T-helper 22 cell (primary cell): Measurements from ENCODE around the gene TENM4.

Experiments used
- DNase-seq: peaks from one replicate; pipeline ENCODE4 v3.0.0-alpha.2; 2020; ENCODE audit warnings: low read depth

TENM4 gene

DNA sequence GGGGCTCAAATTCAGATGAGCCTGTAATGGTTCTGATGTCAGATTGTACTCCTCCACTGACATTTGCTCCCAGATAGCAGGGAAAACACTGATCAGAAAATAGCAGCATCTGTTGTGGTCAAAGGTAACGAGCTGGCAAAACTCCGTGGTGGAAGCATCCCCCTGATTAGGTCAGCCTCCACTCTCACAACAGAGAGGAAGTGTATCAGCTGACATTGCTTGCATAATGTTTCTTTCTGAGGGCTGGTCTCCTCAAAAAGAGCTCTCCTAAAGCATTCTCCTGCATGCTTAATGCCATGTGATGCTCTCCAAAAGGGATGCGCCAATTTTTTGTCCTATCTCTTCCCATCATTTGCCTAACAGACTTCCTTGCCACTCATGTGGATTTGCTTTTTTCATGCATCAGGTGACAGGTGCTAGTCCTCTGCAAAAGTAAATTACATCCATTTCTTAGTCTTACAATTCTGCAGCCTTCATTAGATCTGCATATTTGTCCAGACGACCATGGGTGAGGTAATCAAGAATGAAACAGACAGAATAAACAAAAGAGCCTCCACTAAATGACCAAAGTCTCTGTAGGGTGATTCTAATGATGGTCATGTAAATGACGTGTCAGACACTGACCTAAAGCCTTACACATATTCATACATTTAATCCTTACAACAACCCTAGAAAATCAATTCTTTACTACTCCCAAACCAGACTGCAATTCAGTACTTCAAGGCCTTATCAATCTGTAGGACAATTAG, 6.4 kb upstream of the TENM4 start:
- no peak for DNase-seq

DNA sequence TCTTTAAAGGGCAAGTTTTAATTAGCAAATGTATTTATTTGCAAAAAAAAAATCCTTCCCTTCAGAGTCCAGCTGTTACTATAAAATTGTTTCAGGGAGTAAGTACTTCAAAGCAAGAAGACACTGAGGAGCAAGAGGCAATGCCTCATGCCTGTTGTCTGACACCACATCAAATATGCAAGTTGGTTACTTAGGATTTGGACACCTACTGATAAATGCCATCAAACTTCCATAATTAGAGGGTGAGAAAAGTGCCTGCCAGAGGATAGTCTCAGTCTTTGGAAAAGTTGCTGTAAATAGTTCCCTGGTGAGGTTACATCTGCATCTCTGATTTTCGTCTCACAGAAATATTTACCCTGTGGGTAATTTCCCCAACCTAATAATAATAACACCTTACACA, 4.1 kb upstream of the TENM4 start:
- DNase-seq, result no peak

DNA sequence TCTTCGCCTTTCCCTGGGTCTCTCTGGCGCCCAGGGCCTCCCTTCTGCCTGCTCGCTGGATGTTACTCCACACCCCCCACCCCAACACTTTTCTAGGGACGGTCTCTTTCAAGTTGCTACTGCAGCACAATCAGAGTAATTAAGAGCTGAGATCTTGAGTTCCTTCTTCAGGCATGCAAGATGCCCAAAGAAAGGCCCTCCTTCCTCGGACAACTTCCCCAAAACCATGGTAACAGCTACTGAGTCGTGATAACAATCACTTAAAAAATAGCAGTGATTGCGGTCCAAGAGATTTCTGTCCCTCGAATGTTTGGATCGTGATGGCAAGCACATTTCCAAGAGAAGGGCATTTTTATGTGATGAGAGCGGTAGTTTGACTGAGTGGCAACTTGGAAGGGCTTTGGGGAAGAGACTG, 638 bp upstream of the TENM4 start:
- DNase-seq, result no peak

DNA sequence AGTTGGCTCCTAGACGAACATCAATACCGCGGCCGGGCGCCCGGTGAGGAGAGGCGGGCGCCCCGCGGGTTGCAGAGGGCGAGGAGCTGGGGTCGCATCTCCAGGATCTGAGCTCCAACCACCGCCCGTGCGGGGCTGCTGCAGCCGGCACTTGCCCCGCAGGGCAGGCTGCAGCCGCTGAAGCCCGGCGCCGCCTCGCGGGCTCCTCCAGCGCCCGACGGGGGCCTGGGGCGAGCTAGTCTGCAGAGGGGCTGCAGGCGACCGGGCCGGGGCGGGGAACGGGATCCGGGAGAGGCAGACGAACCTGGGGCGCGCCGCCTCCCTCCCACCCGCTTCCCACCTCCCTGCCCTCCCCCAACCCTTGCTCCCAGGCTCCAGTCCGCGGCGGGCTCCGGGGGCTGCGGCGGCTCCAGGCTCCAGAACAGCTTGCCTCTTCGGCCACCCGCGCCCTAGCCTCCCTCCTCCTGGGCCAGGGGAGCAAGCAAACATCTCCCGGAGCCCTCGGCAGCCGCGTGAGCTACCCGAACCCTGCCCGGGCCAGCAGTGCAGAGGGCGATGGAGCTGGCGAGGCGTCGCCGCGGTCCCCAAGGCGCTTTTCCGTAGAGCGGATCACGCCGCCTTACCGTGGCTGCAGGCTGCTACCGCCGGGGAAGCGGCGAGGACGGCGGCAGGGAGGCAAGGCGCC, 802 bp downstream of the TENM4 start:
- no peak for DNase-seq

DNA sequence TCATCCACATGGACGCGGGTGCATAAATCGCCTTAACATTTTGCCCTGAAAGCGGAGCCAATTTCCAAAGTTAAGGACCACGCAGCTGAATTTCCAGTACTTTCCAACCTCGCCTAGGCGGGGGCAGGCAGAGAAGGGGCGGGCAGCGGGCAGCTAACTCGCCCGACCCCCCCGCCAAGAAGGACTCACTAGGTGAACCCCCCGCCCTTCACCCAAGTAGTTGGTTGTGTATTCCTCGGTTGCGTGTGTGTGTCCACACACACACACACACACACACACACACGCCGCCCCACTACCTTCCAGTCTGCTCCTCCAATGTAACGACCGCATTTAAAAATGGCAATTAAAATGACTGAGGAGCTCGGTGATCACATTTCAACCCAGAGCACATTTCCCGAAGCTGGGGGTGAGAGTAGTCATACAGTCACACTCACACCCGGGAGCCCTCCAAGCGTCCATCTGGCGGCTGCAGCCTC, 1.4 kb downstream of the TENM4 start:
- DNase-seq, result no peak

DNA sequence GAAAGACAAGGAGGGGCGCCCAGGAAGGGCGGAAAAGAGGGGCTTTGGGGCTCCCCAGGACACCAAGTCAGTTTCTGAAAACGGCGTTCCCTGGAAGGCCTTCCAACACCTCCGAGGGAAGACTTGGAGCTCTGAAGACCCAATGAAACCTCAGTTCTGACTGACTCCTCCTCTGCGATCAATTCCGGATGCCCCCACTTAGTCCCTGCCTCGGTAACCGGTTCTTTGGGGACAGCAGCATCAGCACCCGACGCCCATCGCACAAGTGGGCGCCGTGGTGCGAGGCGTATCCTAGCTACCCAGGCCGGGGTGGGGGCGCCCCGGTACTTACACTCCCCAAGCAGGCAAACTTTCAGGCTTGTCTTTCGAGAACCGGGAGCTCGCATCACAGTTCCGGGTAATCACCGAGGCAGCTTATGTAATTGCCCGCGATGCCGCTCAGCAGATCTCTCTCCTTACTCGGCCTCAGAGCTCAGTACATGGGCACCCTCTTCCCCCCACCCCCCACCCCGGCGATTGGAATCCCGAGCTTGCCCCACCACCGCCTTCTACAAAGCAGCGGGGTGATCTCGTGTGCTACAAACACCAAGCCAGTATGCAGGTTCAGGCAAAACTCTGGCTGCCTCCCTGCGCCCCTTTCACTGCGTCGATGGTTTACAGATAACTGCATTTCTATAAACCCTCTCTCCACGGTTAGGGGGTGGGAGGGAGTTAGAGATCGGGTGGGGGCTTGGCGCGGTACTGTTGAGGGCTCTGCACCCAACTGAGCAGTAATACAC, 2.0 kb downstream of the TENM4 start:
- DNase-seq, result no peak

DNA sequence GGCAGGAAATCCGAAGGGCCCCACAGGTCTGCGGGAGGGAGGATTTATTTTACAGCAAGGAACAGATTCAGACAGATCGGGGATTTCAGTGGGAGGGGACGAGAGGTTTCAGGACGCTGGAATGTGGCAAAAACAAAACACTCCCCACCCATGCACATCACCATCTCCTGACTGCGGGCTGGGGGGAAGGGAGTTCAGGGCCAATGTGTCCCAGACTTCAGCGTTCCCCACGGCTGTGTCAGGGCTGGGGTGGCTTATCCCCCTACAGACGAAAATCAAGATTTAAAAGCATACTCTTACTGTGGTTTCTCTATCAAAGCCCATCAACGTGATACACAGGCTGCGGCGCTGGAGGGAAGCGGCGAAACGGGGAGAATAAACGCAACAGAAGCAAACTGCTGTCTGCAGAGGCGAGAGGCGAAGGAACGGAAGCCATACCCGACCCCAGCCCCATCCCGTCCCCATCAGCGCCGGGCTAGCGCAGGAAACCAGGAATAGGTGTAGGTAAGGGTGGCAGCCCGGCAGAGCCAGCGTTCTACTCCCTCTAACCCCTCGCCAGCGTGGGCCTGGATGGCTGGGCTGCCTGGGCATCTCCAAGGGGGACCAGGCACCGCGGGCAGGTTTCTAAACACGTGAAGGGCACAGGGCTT, 2.7 kb downstream of the TENM4 start:
- DNase-seq, result no peak

DNA sequence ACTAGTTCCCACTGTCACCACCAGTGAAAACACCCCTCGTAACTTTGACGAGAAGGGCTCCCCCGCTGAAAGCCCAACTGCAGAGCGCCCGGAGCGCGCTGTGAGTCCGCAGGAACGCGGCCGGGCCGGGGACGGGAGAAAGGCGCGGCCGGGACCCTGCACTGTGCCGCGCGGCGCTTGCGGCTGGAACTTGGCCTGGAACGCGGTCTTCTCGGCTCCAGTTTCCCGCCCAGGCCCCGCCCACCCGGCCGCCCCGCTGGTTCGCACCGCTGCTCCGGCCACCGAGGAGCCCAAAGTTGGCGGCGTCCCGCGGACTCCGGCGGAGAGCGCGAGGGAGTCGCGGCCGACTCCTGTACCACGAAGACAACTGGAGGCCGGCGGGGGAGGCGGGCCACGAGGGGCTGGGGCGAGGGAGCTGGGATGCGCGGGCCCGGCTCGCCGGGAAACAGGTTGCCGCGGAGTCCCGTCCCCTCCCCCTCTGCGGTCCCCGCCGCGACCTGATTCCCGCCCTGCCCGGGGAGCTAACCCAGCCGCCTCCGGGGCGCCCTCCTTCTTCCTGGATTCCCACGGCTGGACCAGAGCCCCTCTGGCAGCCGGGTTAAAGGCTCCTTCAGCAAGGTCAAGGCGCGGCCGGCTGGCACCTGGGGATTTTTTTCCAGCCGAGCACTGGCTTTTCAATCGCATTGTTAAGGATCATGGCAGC, 3.4 kb downstream of the TENM4 start:
- DNase-seq, result no peak

DNA sequence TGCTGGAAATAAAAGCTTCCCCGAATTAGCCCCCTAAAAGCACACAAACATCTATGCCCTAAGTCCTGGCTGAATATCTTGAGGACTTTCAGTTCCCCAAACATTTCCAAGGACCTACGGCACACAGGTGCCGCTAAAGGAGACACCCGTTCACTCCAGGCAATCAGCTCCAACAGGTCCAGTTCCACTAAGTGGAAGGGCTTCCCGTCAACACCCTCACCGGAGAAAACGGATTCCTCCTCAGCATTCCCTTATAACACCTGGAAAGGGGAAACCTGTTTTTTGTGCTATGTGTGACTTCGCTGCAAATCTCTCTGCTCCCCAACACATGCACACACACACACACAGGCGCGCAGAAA, 3.9 kb downstream of the TENM4 start:
- DNase-seq, result no peak

DNA sequence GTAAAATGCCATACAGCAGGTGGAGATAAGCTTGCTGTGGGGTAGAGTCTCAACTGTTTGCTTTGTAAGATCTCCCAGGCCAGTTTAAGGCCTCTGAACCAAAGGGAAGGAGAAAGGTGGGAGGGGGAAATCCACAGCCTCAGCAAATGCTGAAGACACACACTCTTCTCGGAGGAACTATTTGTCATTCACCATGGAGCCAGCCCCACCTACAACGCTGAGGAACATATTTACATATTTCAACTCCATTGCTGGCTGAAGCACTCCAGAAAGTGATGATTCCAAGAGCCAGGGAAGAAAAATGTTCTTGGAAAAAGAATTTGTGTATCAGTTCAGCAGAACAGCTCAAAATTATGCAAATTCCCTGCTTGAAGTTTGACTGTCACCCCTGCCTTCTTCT, 6.5 kb downstream of the TENM4 start:
- no peak for DNase-seq

DNA sequence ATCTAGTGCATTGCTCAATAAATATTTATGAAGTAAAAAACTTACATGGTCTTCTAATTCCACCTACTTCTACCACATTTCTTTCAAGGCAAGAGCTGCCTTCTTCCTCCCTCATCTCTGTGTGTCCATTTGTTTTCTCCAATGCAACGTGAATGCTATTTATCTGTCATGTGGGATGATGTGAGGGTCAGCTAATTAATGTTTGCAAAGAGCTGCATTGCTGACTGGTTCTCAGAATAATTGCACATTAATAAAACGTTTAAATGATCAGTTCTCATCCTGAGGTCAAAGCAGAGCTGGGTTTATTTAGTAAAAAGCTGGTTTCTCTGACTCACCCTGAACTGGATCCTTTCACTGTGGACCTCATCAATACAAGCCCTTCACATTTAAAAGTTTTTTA, 8.7 kb downstream of the TENM4 start:
- no peak for DNase-seq

DNA sequence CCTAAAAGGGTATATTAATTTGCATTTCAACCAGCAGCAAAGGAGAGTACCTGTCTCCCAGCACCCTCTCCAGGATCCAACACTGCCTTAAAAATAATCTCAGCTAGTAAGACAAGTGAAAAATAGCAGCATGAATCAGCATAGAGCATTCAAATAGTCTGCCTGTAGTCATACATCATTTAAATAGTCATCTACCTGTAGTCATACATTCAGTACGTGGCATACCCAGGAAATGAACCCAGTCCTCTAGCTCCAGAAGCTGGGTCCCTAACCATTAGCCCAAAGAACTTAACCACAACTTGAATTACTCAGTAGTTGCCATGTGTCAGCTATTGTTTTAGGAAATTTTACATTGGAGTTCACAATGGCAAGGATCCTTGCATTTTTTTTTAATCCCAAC, 9.3 kb downstream of the TENM4 start:
- no peak for DNase-seq

DNA sequence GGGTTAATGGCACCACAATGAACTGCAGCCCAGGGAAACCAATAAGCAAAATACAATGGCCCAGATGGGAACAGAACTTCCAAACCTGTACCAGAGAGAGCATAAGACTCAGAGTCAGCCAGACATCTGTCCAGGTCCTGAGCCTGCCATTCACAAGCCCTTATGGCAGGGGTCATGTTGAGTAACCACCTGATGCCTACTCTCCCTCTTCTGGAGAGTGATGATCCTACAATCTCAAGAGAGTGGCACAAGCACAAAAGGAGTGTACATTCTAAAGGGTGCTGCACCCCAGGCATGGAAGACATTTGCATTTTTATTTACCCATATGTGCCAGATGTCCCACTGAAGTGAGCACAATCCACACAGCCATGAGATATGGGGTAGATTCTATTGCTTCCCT, 10.6 kb downstream of the TENM4 start:
- DNase-seq, result no peak

DNA sequence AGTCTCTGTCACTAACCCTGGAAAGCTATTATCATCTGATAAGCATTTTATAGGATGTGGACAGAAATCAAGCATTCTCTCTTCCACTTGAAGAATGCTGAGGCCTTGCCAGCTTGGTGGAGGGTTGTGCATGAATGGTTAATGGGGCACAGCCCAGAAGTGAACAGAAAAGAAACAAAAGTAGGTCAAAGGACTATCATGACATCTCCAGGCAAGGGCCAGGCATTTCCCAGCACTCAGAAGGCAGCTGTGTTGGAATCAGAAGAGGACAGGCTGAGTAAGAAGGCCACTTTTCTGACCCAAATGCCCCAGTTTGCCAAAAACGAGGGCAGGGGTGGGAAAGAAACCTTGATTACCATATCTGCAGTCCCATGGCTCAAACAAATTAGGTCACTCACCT, 12.4 kb downstream of the TENM4 start:
- no peak for DNase-seq

DNA sequence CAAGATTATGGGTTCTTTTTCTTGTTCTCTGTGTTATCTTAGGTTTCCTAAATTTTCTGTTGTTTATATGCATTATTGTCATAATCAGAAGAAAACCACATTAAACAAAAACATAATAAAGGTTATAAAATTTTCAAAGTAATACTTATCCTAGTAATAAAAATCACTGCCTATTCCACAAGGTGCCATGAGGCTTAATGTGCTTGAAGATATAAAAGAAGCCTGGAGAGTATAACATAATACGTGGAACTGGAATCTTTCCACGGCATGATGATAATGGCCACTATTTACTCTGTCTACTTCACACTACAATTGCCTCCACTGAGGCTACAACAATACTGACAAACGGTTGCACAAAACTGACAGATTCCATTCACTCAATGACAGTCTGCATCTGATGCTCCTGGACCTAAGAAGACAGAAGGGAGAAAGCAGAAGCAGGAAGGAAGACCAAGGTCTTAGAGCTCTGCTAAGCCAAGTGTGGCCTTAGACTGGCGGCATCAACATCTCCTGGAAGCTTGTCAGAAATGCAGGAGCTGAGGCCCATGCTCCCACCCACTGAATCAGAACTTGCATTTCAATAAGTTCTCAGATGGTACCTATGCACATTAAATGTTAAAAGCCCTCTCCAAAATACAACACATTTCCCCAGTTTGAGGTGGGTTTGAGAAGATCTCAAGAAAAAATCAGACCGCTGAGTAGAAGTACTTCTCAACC, 13.1 kb downstream of the TENM4 start:
- no peak for DNase-seq

DNA sequence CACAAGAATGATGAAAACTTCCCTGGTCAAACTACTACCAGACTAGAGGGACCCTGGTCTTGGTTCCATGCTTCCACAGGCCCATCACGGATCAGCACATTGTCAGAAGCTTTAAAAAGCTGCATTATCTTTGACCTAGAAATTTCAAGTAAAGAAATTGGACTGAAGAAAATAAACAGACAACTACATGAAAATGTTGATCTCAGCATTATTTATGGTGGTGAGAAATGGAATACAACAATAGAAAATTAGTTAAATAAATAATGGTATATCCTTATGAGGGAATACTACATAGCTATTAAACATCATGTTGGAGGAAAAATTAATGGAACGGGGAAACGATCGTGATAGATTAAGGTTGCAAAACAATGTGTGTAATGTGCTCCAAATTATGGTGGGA, 13.7 kb downstream of the TENM4 start:
- DNase-seq, result no peak

DNA sequence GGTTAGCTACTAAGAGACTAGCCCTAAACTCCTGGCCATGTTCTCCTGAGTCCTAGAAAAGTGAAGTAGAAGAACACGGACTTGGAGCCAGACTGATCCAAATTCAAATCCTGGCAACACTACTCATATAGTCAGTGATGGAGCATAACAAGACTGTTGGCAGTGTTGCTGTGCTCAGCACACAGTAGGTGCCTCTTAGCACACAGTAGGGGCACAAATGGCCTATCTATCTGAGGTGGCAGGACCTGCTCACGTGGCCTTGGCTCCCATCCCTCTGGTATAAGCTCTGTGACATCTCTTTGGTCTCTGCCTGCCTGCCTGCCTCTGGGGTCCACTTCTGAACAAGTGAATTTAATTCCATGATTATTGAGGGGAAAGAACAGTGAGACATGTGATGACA, 15.4 kb downstream of the TENM4 start:
- DNase-seq, result no peak

DNA sequence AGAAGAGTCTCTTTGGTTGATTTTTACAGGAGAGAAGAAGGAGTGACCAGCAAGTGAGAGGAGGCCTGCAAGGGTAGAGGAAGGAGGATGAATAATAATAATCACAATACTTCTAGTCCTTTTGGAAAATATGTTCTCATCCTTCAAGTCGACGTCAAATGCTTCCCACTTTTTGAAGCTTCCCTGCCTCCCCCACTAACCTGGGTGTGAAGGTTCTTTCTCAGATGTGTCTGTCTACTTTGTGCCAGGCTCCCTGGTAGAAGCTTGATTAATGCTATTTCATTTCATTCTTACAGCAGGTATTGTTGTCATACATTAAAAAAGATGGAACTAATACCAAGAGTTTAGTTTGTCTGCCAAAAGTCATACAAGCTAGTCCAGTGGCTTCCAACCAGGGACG, 17.1 kb downstream of the TENM4 start:
- DNase-seq, result no peak

DNA sequence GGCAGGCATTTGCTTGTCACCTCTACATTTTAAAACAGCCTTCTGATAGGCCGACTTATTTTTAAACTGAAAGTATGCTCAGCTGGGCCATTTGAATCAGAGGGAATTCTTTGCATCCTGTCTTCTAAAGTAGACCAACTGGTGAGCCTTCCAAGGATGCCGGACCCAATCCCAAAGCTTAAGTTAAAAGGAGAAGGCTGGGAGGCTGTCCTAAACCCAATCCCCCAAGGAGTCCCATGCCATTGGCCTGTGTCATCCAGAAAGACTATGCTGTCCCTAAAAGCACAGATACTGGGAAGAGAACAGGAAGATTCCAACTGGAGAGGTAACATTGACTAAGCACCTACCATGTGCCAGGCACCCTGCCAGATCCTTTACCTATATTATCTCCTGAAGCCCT, 18.0 kb downstream of the TENM4 start:
- no peak for DNase-seq

DNA sequence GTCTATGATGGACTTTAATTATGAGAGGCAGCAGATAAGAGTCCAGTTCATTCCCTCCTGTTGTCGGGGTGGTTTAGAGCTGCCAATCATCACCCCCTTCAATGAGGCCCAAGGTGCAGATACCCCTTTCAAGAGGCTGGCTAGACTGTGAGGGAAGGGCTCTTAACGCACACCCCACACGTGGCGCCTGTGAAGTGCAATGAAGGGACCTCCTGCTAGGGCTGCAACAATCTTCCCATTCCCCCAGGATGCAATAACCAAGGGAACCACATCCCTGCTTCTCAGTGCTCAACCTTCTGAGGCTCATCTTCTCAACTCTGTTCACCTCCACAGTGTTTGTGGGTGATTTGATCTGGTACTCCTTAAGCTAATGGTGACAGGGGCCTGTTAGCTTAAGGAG, 19.0 kb downstream of the TENM4 start:
- no peak for DNase-seq

DNA sequence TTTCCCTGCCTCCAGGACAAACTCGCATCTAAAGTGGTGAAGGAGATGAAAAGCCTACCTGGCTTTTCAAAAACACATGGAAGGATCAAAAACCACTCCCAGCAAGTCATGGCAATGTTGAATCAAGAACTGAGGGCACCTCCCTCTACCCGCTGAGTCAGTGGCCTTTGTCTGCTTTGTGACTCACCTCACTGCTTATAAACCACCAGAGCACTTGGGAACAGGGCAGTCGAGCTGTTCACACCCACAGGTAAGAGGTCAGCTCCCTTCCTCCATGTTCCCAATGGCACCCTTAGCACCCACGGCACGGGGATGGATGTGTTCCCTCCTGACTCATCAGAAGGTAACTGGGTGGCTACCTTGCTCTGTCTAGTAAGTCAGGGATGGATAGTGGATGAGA, 21.7 kb downstream of the TENM4 start:
- no peak for DNase-seq
